Activated B cell treated with CpG ODN at 0.5 μM for 24 hours (primary cell): ENCODE results near the gene YRDC. TPM values are rescaled to one million over a fixed set of nuclear protein-coding genes. Genes with fewer than 3 reads are reported as not detected.

Experiments
- ATAC-seq: fragments of 200-7000 bp; cut with Tn5 transposase; one replicate; pipeline ENCODE4 v1.10.0; 2021; ENCODE audit warnings: low read depth, mild to moderate bottlenecking, moderate library complexity
- CTCF ChIA-PET: fragments of 350-600 bp; sonication (Branson Sonifier 250); formaldehyde crosslinking; loops from one replicate; lab custom pipeline; 2021; ENCODE audit warnings: antibody characterized with exemption; lab: Charles Lee
- POLR2A ChIA-PET: fragments of 350-600 bp; sonication (Branson Sonifier 250); formaldehyde crosslinking; loops from one replicate; lab custom pipeline; 2021; ENCODE audit warnings: antibody characterized with exemption; lab: Charles Lee
- DNase-seq: peaks from one replicate; pipeline ENCODE4 v3.0.0; 2022
- H3K27ac Mint-ChIP-seq: one replicate; pipeline ENCODE4 v1.8.0; 2020; ENCODE audit warnings: mixed read lengths
- H3K27me3 Mint-ChIP-seq: one replicate; pipeline ENCODE4 v1.8.0; 2021; ENCODE audit warnings: mixed read lengths
- H3K36me3 Mint-ChIP-seq: one replicate; pipeline ENCODE4 v1.8.0; 2021; ENCODE audit warnings: low read depth, mixed read lengths
- H3K4me1 Mint-ChIP-seq: one replicate; pipeline ENCODE4 v1.8.0; 2021; ENCODE audit warnings: mixed read lengths
- H3K4me3 Mint-ChIP-seq: one replicate; pipeline ENCODE4 v1.8.0; 2020; ENCODE audit warnings: mild to moderate bottlenecking, mixed read lengths
- H3K9me3 Mint-ChIP-seq: one replicate; pipeline ENCODE4 v1.8.0; 2020; ENCODE audit warnings: mixed read lengths
- intact Hi-C: fragments of 100-400 bp; cut with micrococcal nuclease; formaldehyde crosslinking; loops from one replicate; pipeline ENCODE4 v1.15.1; 2024
- total RNA-seq: library from RNA; stranded (reverse); gene quantifications from 2 replicates; pipeline ENCODE4 v1.2.3, GENCODE V29; 2022
- TF ChIP-seq, protein P1 (sequence below): fragments of 200-600 bp; IDR thresholded peaks from one replicate; pipeline ENCODE4 v1.8.0; 2022; ENCODE audit warnings: antibody characterized with exemption, mild to moderate bottlenecking

Gene YRDC
- total RNA-seq, 1 donor from 2014 or later: 24.2 TPM

DNA sequence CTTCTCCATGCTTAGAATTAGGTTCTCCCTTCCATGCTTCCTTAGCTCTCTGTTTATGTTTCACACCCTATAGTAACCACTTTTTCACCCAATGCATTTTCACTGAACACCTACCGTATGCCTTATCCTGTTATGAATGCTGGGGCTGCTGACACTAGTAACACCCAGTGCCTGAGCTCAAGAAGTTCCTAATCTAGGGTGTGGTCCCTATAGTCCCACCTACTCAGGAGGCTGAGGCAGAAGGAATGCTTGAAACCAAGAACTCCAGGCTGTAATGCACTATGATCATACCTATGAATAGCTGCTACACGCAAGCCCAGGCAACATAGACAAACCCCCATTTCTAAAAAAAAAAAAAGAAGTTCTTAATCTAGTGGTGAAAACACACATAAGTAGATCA, 48.6 kb downstream of the YRDC start:
- Mint-ChIP-seq H3K36me3 (no peaks in the 10 kb centered on the region), H3K9me3 (no peaks in the 10 kb centered on the region)

DNA sequence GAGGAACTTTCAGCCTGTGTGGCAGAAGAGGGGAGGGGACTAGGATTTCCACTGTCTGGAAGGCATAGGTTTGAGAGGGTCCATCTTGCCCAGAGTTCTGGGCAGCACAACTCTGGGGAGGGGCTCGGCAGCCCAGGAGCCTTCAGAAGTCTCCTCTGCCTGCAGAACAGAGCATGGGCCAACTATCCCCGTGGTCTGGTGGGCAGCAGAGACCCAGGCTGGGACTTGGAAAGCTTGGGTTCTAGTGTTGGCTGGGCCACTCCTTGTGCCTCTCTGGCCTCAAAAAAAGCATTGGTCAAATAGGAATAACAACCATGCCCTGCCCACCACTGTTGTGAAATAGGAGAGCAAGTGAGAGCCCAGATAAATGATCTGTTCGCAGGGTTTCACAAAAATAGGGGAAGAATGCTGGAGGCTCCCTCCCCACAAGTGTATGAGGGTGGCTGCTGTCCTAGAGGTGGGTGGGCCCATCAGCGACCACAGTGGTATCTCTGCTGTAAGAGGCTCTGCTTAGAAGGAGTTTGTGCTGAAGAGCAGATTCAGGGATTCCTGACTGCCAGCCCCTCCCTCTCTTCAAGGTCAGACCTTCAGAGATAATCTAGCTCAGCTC, 52.0 kb downstream of the YRDC start:
- peaks cover 32% of the 10 kb centered on the region for H3K27me3 Mint-ChIP-seq
- H3K4me1 Mint-ChIP-seq: peaks cover 13% of the 10 kb centered on the region
- intact Hi-C loops: no loop called here
- CTCF ChIA-PET: no interaction called here
- POLR2A ChIA-PET: no interaction called here
- H3K9me3 Mint-ChIP-seq: no peaks in the 10 kb centered on the region
- no peak overlapping the region for H3K4me3 Mint-ChIP-seq
- no peak overlapping the region for H3K27ac Mint-ChIP-seq
- DNase-seq: no peak
- TF ChIP-seq, protein P1, sequence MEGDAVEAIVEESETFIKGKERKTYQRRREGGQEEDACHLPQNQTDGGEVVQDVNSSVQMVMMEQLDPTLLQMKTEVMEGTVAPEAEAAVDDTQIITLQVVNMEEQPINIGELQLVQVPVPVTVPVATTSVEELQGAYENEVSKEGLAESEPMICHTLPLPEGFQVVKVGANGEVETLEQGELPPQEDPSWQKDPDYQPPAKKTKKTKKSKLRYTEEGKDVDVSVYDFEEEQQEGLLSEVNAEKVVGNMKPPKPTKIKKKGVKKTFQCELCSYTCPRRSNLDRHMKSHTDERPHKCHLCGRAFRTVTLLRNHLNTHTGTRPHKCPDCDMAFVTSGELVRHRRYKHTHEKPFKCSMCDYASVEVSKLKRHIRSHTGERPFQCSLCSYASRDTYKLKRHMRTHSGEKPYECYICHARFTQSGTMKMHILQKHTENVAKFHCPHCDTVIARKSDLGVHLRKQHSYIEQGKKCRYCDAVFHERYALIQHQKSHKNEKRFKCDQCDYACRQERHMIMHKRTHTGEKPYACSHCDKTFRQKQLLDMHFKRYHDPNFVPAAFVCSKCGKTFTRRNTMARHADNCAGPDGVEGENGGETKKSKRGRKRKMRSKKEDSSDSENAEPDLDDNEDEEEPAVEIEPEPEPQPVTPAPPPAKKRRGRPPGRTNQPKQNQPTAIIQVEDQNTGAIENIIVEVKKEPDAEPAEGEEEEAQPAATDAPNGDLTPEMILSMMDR: no peak
- no peaks in the 10 kb centered on the region for H3K36me3 Mint-ChIP-seq
- ATAC-seq: no peak

More for the DNA sequence above, 48.6 kb downstream of the YRDC start:
- ATAC-seq: no peak
- H3K27ac Mint-ChIP-seq: no peak overlapping the region
- intact Hi-C loops: no loop called here
- CTCF ChIA-PET: no interaction called here
- TF ChIP-seq, protein P1: no peak
- DNase-seq: no peak
- POLR2A ChIA-PET: no interaction called here
- no peaks in the 10 kb centered on the region for H3K4me1 Mint-ChIP-seq
- H3K4me3 Mint-ChIP-seq: no peak overlapping the region
- H3K27me3 Mint-ChIP-seq: peaks cover 46% of the 10 kb centered on the region

DNA sequence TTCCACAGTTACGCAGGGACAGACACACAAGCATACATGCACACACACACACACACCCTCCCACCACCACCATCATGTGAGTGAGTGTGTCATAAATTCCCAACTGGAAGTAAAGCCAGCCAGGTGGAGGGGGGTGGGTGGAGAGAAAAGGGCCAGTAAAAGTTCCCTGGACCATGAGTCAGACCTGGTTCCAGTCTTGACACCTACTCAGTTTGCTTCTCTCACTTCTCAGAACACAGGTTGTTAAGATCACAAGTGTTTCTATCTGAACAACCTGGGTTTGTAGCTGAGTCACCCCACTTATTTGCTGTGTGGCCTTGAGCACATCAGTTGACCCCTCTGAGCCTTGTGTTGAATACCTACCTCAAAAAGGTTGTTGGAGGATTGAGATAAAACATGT, 52.7 kb downstream of the YRDC start:
- Mint-ChIP-seq H3K4me3 (no peak overlapping the region), H3K4me1 (peaks cover 13% of the 10 kb centered on the region), H3K27ac (no peak overlapping the region), H3K9me3 (no peaks in the 10 kb centered on the region), H3K36me3 (no peaks in the 10 kb centered on the region), H3K27me3 (peaks cover 34% of the 10 kb centered on the region)
- POLR2A ChIA-PET: no interaction called here
- DNase-seq (no peak), ATAC-seq (no peak)
- CTCF ChIA-PET: no interaction called here
- TF ChIP-seq, protein P1: no peak
- intact Hi-C loops: no loop called here

DNA sequence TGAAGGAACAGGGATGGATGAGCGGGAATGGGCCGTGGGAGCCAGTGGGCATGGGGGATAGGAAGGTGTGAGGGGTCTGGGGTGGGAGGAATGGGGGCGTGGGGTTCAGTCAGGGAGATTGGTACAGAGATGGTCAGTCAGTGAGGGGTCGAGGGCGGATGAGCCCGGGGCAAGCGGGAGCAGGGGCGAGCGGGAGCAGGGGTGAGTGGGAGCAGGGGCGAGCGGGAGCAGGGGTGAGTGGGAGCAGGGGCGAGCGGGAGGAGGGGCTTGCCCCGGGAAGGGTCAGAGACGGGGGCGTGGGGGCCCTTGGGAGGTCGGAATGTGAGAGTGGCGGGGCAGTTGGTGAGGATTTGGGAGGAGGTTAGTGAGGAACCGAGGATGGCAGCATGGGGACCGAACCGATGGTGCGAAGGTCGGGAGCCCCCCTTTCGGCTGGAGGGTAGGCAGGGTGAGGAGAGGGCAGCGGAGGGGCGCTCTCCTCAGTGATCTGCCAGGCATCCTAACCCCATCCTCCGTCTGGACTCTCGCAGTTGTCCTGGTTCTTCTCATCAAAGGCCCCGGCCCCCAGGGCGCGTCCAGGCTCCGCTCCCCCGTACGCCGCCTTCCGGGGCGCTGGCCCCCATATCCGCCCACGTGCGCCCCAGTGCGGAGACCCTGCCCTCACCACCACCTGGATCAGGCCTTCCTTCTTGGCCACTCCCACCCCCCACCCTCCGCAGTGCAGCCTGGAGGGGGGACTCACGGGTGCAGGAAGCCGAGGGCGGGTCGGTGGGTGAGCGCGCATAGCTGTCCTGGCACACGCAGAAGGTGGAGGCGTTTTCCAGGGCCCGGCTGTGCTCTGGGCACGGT, 54.3 kb downstream of the YRDC start:
- ATAC-seq (no peak), DNase-seq (no peak)
- TF ChIP-seq, protein P1: no peak
- Mint-ChIP-seq H3K27ac (no peak overlapping the region), H3K4me3 (peak overlapping the region; percentile 64), H3K9me3 (no peaks in the 10 kb centered on the region), H3K36me3 (no peaks in the 10 kb centered on the region), H3K27me3 (peaks cover 37% of the 10 kb centered on the region), H3K4me1 (peaks cover 13% of the 10 kb centered on the region)
- POLR2A ChIA-PET: no interaction called here
- intact Hi-C loops: no loop called here
- CTCF ChIA-PET: no interaction called here

Other genes starting within 250 kb of the YRDC start
- gene GNL2, start 212.3 kb downstream of the YRDC start, total RNA-seq: 68.0 and 71.4 TPM in 2 replicates
- gene RSPO1, start 173.3 kb downstream of the YRDC start, total RNA-seq: not detected in 2 replicates
- gene CDCA8, start 115.7 kb downstream of the YRDC start, total RNA-seq: 1.9 and 2.9 TPM in 2 replicates
- gene EPHA10, start 43.1 kb downstream of the YRDC start, total RNA-seq: 0.12 and 0.27 TPM in 2 replicates
- 5.3 and 5.4 TPM in 2 replicates for gene MANEAL, start 14.4 kb downstream of the YRDC start, total RNA-seq
- gene C1orf122, start 418 bp downstream of the YRDC start, total RNA-seq: 18.8 and 19.9 TPM in 2 replicates
- 30.5 and 36.2 TPM in 2 replicates for gene MTF1, start 51.4 kb upstream of the YRDC start, total RNA-seq
- gene INPP5B, start 138.8 kb upstream of the YRDC start, total RNA-seq: 63.4 and 70.3 TPM in 2 replicates
- 82.4 and 90.5 TPM in 2 replicates for gene SF3A3, start 181.8 kb upstream of the YRDC start, total RNA-seq
- gene FHL3, start 197.3 kb upstream of the YRDC start, total RNA-seq: 1.4 and 1.6 TPM in 2 replicates
- 26.1 and 28.6 TPM in 2 replicates for gene UTP11, start 204.5 kb upstream of the YRDC start, total RNA-seq
- 6.1 and 6.2 TPM in 2 replicates for gene POU3F1, start 238.6 kb upstream of the YRDC start, total RNA-seq